Calu3 (cell line): Measurements from ENCODE around the gene FAM89B. TPM values are rescaled to one million over a fixed set of nuclear protein-coding genes. Genes with fewer than 3 reads are reported as not detected.

Source experiments
- BruUV-seq: library from RNA; stranded (reverse); fragments of 400-500 nt; replicated peaks from 2 replicates; lab custom pipeline; 2021; lab: Mats Ljungman, UMichigan
- CTCF ChIA-PET: fragments of 300-600 bp; sonication (Branson Sonifier 250); formaldehyde crosslinking; loops from one replicate; lab custom pipeline; 2022; ENCODE audit warnings: antibody characterized with exemption; lab: Charles Lee
- DNase-seq: peaks from one replicate; pipeline ENCODE4 v3.0.0; 2022
- H3K27ac Mint-ChIP-seq: one replicate; pipeline ENCODE4 v1.8.0; 2022; ENCODE audit warnings: mixed read lengths; ENCODE audit not compliant: unreplicated experiment
- H3K27me3 Mint-ChIP-seq: one replicate; pipeline ENCODE4 v1.8.0; 2022; ENCODE audit warnings: mixed read lengths; ENCODE audit not compliant: unreplicated experiment
- H3K36me3 Mint-ChIP-seq: one replicate; pipeline ENCODE4 v1.8.0; 2022; ENCODE audit warnings: mild to moderate bottlenecking, moderate library complexity, mixed read lengths; ENCODE audit not compliant: insufficient read depth, unreplicated experiment
- H3K4me1 Mint-ChIP-seq: one replicate; pipeline ENCODE4 v1.8.0; 2022; ENCODE audit warnings: mild to moderate bottlenecking, low read depth, mixed read lengths; ENCODE audit not compliant: unreplicated experiment
- H3K4me3 Mint-ChIP-seq: one replicate; pipeline ENCODE4 v1.8.0; 2022; ENCODE audit warnings: mild to moderate bottlenecking, low read depth, moderate library complexity, mixed read lengths; ENCODE audit not compliant: unreplicated experiment
- H3K9me3 Mint-ChIP-seq: one replicate; pipeline ENCODE4 v1.8.0; 2022; ENCODE audit warnings: low read depth, mixed read lengths; ENCODE audit not compliant: unreplicated experiment
- CTCF ChIP-seq: fragments of 200-600 bp; IDR thresholded peaks from one replicate; pipeline ENCODE4 v1.8.0; 2022; ENCODE audit warnings: antibody characterized with exemption; ENCODE audit not compliant: unreplicated experiment
- intact Hi-C: fragments of 100-400 bp; cut with micrococcal nuclease; formaldehyde crosslinking; loops from one replicate; pipeline ENCODE4 v1.10.0; 2022; ENCODE audit not compliant: unreplicated experiment
- total RNA-seq: library from RNA; stranded (reverse); gene quantifications from 2 replicates; pipeline ENCODE4 v1.2.3, GENCODE V29; 2022

The FAM89B gene
- total RNA-seq, 1 experiment from 2014 or later: 29.8 TPM

- Mint-ChIP-seq H3K27me3 (no peaks in the 10 kb centered on the region), H3K27ac (peak overlapping the region; percentile 85), H3K4me1 (peaks cover 64% of the 10 kb centered on the region), H3K9me3 (no peaks in the 10 kb centered on the region), H3K4me3 (peak overlapping the region; percentile 77), H3K36me3 (peaks cover 70% of the 10 kb centered on the region)
- intact Hi-C loops: no loop called here
- no TSS peak for BruUV-seq
- CTCF ChIA-PET: interaction anchor here (0.5 kb wide), 1 partner anchor 63 kb away, joined by 3 read pairs; no protein-coding TSS in a partner anchor
- TF ChIP-seq CTCF: no peak
- DNase-seq: no peak
Measured at GRCh38 chr11:65554842-65555430, 17.4 kb upstream of the FAM89B start.

- H3K27me3 Mint-ChIP-seq: no peaks in the 10 kb centered on the region
- peaks cover 72% of the 10 kb centered on the region for H3K4me1 Mint-ChIP-seq
- BruUV-seq: no TSS peak
- CTCF ChIA-PET: no interaction called here
- intact Hi-C loops: no loop called here
- peak overlapping the region; percentile 77 for H3K4me3 Mint-ChIP-seq
- peak overlapping the region; percentile 85 for H3K27ac Mint-ChIP-seq
- H3K36me3 Mint-ChIP-seq: peaks cover 70% of the 10 kb centered on the region
- DNase-seq: peak; percentile 89
- TF ChIP-seq CTCF: no peak
- H3K9me3 Mint-ChIP-seq: no peaks in the 10 kb centered on the region
Measured at GRCh38 chr11:65555693-65556231, 16.6 kb upstream of the FAM89B start.

GRCh38 chr11:65556470-65557279 is 15.7 kb upstream of the FAM89B start:
- CTCF ChIA-PET: interaction anchor here (0.6 to 1.3 kb wide), 3 partner anchors 14 to 960 kb away, joined by 3 to 5 read pairs (median 4); partner anchors contain the start of gene ZNRD2
- no peaks in the 10 kb centered on the region for H3K9me3 Mint-ChIP-seq
- intact Hi-C loops: no loop called here
- peaks cover 68% of the 10 kb centered on the region for H3K4me1 Mint-ChIP-seq
- TSS peak; percentile 34 for BruUV-seq
- H3K27me3 Mint-ChIP-seq: no peaks in the 10 kb centered on the region
- DNase-seq: no peak
- H3K4me3 Mint-ChIP-seq: peak overlapping the region; percentile 77
- H3K36me3 Mint-ChIP-seq: peaks cover 61% of the 10 kb centered on the region
- peak overlapping the region; percentile 85 for H3K27ac Mint-ChIP-seq
- TF ChIP-seq CTCF: no peak

GRCh38 chr11:65557280-65558001 is 14.9 kb upstream of the FAM89B start:
- Mint-ChIP-seq H3K9me3 (no peaks in the 10 kb centered on the region), H3K36me3 (peaks cover 54% of the 10 kb centered on the region), H3K4me1 (peaks cover 68% of the 10 kb centered on the region), H3K27me3 (no peaks in the 10 kb centered on the region), H3K4me3 (peak overlapping the region; percentile 77), H3K27ac (peak overlapping the region; percentile 85)
- BruUV-seq: no TSS peak
- TF ChIP-seq CTCF: no peak
- CTCF ChIA-PET: interaction anchor here (0.6 to 1.3 kb wide), 3 partner anchors 13 to 181 kb away, joined by 3 to 5 read pairs (median 4); partner anchors contain the start of gene ZNRD2
- no peak for DNase-seq
- intact Hi-C loops: no loop called here
